Fibroblast of peridontal ligament (primary cell): Measurements from ENCODE around the gene BBS10.
"Not testable (repeated sequence)": the region's sequence is repeated elsewhere in the genome, so short reads cannot be mapped to it uniquely, and the experiment has no call there.

Experiments used
- DNase-seq: peaks from one replicate; pipeline ENCODE4 v3.0.0-alpha.2; 2010; ENCODE audit errors: extremely low read depth

BBS10 gene

DNA sequence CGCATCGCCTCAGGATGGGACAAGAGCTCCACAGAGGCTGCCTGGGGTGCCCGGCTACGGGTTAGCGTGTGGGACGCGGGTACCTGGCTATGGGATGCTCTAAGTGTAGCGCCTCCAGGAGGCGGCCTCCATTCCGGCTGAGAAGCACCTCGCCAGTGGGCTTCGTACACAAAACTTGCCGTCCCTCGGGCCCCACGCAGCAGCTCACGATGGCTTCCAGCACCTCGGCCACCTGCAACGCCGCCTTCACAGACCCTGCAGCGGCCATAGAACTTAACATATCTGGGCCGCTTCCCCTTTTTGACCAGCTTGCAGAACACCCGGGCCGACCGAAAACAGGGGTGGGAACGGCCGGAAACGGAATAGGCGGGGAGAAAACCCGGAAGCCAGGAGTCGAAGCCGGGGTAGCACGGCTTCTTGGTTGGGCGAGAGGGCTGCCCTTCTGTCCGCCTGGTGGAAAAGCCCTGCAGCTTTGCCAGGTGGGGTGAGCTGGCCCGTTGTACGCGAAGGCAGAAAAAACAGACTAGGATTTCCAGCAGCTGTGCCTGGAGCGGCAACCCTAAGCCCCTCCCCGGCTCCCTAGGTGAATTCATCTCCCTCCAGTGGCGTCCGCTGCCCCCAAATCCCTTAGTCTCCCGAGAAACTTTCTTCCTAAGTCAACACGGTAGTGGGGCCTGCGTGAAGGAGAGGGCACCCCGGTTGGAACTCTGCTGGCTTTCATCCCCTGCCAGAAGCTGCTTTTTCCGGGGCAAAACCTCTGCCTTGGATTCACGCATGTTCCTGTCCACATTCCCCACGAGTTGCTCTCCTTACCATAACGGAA is at the start of gene BBS10:
Gene BBS10, minus strand, starts transcription at position 337 of the 823 bp plus-strand sequence. Its CDS starts 57 bp downstream, at position 280.
- DNase-seq = peak; percentile 89

- DNase-seq = no peak
Observed at GRCh38 chr12:76391461-76391860, 43.2 kb upstream of the BBS10 start.

DNA sequence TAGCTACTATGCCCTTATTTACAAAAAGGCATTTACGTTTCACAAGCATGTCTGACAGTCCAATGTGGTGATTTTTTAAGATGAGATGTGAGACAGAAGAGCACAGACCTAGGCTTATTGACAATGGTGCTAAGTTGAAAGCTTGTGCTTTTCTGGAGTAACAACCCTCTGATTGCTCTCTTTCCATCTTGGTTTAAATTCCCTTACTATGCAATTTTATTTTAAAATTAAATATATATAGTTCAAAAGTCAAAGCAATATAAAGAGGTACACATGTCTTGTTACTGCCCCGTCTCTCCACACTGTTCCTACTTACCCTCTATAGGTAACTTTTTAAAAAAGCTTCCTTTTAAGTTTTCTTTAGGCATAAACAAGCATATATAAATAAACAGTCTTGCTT is 39.4 kb upstream of the BBS10 start:
- DNase-seq = no peak

DNA sequence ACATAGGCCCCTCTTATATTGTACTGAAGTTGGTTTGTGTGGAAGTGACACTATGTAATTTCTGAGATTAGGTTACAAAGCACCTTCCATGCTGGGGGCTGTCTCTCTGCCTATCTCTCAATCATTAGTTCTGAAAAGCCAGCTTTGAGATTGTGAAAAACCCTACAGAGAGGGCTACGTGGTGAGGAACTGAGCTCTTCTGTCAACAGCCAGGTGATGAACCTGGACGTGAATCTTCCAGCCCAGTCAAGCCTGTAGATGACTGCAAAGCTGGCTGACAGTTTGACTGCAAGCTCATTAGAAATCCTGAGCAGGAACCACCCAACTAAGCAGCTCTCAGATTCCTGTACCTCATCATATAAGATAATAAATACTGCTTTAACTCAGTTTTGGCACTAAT is 36.3 kb upstream of the BBS10 start:
- DNase-seq = no peak

DNA sequence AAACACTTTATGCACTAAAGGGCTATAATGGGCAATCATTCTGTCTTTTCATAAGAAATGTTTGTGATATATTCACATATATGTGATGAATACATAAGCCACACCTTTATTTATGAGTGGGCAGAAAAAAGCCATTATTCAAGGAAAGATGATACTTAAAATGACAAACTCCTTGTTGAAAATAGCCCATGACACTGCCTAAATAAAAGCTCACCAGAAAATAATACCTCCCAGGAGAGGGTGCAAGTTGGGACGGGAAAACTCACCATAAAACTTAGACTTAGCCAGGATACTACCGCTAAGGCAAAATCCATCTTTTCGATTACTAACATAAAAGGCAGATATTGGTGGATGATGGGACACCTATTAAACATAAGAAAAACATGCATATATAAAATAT is 35.8 kb upstream of the BBS10 start:
- no peak for DNase-seq

DNA sequence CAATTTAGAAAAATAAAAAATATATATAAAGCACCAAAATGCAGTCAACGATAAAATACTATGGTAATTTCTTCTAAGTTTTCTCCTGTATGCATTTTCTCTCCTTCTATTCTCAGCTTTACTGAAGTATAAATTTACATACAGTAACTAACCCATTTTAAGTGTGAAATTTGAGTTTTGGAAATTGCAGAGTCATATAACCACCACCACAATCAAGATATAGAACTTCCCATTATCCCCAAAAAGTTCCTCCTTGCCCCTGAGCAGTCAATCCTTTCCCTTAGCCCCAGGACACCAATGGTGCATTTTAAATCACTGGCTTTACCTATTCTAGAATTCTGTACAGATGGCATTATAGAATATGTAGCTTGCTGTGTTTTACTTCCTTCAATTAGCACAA is 31.0 kb upstream of the BBS10 start:
- DNase-seq = no peak

DNA sequence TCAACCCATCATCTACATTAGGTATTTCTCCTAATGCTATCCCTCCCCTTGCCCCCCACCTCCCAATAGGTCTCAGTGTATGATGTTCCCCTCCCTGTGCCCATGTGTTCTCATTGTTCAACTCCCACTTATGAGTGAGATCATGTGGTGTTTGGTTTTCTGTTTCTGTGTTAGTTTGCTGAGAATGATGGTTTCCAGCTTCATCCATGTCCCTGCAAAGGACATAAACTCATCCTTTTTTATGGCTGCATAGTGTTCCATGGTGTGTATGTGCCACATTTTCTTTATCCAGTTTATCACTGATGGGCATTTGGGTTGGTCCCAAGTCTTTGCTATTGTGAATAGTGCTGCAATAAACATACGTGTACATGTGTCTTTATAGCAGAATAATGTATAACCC is 28.7 kb upstream of the BBS10 start:
- DNase-seq = not testable (repeated sequence)

DNA sequence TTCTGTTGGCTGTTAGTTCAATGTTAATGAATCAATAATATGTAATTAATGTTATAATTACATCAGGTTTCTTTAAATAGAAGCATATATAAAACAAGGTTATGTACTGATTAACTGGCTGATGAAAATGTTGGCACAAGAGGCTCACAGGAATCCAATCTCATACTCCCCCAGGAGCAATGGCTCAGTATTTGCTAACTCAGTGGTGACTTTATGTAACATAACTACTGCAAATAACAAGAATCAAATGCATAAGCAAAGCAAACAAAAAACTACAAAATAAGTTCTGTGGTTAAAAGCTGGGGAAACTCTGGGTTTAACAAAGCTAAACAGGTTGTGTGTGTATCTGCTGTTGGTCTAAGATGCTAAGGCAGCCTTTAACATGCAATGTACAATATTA is 27.7 kb upstream of the BBS10 start:
- peak; percentile 47 for DNase-seq

- peak; percentile 3 for DNase-seq
Observed at GRCh38 chr12:76375470-76375869, 27.3 kb upstream of the BBS10 start.

- DNase-seq = no peak
Observed at GRCh38 chr12:76374386-76375020, 26.3 kb upstream of the BBS10 start.

DNA sequence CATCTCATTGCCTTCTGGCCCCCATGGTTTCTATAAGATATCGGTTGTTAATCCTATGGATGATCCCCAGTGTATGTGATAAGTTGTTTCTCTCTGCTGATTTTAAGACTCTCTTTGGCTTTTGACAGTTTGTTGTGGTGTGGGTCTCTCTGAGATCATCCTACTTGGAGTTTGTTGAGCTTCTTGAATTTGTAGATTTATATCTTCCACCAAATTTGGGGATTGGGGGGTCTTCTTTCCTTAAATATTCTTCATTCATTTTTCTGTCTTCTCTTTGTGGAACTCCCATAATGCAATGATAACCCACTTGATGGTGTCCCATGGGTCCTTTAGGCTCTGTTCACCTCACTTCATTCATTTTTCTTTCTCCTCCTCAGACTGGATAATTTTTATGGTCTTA is 20.0 kb upstream of the BBS10 start:
- no peak for DNase-seq

DNA sequence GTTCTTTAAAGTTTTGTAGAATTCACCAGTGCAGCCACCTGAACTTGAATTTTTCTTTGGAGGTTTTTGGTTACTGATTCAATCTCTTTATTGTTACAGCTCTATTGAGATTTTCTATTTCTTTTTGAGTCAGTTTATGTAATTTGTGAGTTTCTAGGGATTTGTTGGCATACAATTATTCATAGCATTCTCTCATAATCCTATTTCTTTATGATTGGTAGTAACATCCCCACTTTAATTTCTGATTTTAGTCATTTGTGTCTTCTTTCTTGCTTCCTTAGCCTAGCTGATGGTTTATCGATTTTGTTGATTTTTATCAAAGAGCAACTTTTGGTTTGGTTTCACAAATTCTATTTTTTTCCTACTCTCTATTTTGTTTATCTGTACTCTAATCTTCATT is 17.9 kb upstream of the BBS10 start:
- no peak for DNase-seq

GRCh38 chr12:76364131-76364530 is 15.9 kb upstream of the BBS10 start:
- not testable (repeated sequence) for DNase-seq

- DNase-seq = no peak
Observed at GRCh38 chr12:76360316-76360715, 12.1 kb upstream of the BBS10 start.

DNA sequence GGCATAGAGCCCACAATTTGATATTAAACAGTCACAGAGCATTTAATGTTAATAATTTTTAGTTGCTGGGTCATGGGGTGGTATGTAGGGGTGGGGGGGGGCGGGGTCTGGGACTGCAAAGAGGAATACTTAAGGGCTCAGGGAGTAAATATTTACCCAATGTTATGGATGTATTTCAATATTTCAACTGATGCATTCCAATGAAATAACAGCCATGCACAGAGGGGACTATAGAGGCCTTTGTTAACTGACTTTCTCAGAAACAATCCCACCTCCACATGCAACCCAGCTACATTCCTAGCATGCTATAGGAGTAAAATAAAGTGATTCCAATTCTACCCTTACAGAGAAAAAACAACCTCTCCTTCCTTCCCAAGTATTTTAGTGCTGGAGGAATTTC is 7.9 kb upstream of the BBS10 start:
- DNase-seq = no peak

DNA sequence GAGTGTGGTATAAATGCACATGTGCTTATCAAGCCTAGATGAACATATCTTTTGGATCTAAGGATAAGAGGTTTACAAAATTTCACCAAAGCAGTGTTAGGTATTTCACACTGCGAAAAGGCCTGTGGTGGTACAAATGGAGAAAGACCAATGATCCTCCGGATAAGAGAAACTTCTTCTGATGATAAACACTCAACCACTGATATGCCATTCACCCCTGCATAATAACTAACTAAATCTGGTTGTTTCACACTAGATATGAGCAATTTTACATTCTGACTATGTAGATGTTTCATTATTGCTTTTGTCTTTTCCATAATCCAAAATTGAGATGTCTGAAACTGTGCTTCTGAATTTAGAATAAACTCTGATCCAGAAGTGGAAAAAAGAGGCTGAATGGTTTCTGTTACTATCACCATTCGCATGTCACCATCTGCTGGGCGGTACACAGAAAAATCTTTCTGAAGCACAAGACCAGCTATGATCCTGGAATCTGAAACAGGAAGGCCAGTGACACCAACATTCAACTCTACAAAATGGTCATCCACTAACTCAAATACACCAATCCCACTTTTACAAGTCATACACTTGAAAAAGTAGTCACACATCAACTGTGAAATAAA is 1.3 kb downstream of the BBS10 start:
- peak; percentile 83 for DNase-seq

GRCh38 chr12:76346236-76346635 is 2.0 kb downstream of the BBS10 start:
- peak; percentile 19 for DNase-seq

DNA sequence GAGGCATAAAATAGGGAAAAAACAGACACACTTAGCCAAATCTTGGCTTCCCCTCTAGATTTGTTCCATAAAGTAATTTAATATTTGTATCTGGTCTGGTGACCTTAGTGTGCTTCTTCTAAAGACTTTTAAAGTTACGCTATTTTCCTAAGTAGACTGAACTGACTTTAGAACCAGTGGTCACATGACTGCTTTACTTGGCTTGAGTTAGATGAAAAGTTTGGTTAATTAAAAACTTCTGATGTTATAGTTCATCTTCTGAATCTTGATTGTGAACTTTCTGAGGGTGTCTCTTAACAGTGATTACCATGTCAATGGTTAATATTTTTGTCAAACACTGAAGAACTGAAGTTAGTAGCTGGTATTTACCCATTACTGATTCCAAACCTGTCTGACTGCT is 2.6 kb downstream of the BBS10 start:
- DNase-seq = peak; percentile 10

- DNase-seq = no peak
Observed at GRCh38 chr12:76341436-76342030, 6.7 kb downstream of the BBS10 start.

- DNase-seq = no peak
Observed at GRCh38 chr12:76340680-76341435, 7.4 kb downstream of the BBS10 start.

GRCh38 chr12:76337583-76337982 is 10.6 kb downstream of the BBS10 start:
- DNase-seq = peak; percentile 48

DNA sequence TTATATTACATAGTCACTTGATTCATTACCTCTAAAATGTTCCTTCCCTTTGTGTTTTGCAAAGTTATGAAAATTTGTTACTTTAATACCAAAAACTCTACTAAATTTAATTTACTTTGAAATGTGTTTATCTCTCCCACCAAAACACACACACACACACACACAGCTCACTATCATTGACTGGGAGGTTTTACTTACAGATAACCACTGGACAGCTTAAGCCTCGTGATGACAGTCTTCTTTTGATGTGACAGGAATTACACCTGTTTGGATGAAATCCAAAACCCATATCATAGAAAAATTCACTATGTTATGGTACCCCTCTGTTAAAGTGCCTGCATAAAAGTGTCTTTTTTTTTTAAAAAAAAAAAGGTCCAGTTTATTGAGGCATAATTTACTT is 15.6 kb downstream of the BBS10 start:
- DNase-seq = no peak
